Measurements from ENCODE around the gene AIFM3.

AIFM3 gene

DNA sequence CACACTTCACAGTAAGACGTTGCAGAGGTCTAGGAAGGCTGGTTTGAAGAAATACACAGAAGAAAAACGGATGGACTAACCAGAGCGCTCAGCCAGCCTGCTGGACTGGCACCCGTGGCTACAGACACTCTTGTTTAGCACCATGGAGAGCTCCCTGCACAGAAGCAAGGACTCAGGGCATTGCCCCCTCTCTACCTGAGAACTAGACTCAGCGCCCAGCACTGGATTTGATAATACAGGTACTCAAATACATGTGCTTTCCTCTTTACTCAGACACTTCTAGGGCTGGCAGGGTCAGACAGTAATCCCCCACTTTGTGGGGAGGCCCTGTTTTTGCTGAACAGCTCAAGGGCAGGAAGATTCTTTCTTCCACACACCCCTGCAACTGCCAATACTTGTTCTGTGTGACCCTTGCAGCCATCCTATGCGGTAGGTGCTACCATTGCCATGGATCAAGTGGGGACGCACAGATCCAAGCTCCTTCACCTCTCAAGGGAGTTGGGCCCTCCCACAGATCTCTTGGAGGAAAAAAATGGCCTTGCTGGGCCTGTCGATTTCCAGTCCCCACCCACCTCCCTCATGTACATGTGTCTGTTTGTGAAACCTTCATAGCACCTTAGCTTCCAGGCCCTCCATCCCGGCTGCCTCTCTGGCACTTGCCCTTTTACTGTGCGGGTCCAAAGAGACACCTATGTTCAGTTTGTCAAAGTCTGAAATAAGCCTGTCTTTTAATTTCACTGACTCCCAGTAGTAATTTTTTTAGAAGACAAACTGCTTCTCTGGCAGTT is 42.8 kb downstream of the AIFM3 start:
- DNase-seq (ENCODE audit: low read depth), result no peak

DNA sequence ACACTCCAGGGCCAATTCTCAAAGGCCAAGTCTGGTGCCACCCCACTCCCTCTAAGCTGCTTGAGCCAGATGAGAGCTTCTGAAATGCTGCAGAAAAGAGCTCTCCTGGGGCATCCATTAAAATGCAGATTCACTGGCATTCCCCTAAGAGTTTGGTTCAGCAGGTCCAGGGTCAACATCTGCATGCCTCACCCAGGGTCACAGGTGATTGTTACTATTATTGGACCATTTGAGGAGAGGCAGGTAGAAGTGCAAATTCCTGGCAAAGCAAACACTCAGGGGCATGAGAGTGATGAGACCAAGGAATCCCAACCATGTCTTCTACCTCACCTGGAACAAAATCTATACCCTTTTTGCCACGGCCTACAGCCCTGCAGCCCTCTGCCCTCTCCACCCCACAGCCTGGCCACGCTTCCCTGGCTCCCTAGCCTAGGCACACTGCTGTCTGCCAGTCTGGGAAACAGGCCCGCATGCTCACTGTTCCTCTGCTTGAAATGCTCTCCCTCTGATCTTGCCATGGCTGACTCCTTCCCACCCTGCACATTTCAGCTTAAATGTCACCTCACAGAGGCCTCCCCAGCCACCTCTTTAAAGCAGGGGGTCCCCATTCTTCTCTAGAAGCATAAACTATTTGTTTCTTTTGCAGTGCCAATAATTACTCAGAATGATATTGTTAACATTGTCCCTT is 43.5 kb downstream of the AIFM3 start:
- no peak for DNase-seq (ENCODE audit: low read depth)

DNA sequence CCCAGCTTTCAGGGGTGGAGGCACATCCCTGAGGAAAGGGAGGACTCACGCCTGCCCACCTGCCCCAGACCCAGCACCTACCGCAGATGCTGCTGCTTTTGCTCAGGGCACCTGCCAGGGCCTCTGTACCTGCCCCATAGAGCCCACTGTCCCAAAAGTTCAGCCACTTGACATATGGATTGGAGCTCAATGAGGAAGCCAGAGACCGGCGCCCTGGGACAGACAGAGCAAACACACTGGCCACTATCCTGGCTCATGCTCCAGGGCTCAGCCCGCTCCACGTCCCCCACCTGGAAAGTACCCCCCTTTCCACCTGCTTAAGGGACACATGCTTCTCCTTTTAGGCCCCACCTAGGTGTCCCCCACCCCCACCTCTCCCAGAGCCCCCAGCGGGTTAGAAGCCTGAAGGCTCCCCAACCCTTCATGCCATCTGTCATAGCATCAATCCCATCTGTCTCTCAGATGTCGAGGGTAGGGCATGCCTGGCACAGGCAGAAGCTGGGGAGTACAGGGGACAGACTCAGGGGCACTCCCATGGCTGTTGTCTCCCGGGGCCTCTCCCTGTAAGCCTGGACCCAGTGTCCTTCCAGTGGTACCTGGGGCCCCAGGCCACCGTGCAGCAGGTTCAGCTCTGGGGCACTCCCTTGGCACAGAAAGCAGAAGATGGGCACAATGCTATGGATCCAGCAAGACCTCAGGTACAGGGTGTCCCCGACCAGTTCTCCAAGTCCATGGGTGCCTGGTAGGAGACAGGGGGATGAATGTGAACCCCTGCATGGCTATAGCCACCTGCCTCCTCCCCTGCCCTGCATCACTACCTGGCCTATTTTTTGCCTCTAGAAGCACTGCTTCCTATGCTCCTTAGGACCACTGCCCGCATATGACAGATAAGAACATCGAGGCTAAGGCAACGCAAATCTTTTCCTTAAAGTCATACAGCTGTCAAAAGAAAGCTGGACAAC is 45.7 kb downstream of the AIFM3 start:
- DNase-seq (ENCODE audit: low read depth), result no peak

DNA sequence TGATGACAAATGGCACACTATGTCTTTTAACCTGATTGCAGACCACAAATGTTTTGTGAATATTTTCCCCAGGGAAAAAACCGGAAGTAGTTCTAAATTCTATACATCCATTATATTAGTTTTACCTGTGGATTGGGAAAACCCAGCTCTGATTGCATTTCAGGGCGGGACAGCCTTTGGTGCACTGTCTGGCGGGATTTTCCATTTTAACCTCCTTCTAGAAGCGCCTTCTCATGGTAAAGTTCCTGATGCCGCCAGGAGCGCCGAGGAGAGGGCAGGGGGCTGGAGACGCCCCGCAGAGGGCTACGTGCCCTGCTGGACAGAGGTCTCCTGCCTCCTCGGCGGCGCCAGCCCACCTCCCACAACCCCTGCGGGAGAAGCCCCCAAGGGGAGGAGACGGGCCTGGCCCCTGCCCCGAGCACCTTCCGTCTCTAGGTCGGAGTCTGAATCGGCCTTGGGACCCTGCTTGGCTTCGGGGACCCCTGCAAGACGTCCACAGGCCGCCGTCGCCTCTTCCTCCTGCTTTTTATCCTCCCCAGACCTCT is 46.7 kb downstream of the AIFM3 start:
- DNase-seq (ENCODE audit: low read depth), result no peak

DNA sequence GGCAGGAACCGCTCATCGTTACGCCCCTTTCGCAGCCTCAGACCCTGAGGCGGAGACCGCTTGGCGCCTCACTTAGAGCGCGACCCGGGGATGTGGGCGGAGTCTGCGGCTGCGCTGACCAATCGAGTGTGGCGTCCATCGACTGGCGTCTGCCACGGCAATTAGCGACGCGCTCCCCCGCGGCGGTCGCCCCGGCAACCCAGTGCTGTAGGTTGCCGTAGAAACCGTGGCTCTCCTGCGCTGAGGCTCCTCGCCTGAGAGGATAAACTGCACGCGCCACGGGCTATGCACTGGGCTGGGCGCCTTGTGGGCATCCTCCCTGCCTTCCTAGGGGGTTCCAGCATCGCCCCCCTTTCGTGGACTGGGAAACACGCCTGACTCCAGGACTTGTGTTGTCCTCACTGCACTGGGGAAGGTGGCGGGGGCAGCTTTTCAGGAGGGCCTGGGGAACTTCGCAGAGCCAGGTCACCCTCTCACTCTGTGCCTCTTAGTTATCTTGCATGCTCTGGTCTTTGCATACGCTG is 47.2 kb downstream of the AIFM3 start:
- no peak for DNase-seq (ENCODE audit: low read depth)

DNA sequence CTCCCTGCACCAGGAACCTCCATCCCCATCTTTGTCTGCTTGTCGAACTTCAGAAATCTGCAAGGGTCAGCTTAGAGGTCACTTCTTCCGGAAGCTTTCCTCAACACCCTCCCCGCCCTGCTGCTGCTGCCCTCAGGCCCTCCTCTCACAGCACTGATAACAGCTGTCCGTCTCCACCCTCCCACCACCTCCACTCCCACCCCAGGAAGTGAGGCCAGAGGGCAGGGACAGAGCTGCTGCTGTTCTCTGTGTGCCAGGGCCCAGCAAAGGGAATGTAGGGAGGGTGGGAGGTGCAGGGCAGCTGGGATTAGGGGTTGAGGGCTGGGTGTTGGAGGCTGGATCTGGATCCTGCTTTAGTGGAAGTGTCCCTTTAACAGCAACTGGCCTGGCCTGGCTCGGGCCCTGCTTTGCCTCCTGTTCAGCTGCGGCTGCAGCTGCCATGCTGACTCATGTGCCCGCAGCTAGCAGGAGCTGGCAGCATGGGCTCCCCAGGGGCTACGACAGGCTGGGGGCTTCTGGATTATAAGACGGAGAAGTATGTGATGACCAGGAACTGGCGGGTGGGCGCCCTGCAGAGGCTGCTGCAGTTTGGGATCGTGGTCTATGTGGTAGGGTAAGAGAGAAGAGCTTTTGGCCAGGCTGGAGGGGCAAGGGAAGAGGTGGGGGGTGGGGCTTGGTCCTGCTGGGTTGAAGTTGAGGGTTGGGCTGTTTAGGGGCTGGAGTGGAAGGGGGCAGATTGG is 47.8 kb downstream of the AIFM3 start, which contains the start of gene P2RX6:
TSS of gene P2RX6 (plus strand) at position 440 of the 740 bp plus-strand sequence. CDS start at position 450, 10 bp downstream.
- DNase-seq (ENCODE audit: low read depth), result no peak

DNA sequence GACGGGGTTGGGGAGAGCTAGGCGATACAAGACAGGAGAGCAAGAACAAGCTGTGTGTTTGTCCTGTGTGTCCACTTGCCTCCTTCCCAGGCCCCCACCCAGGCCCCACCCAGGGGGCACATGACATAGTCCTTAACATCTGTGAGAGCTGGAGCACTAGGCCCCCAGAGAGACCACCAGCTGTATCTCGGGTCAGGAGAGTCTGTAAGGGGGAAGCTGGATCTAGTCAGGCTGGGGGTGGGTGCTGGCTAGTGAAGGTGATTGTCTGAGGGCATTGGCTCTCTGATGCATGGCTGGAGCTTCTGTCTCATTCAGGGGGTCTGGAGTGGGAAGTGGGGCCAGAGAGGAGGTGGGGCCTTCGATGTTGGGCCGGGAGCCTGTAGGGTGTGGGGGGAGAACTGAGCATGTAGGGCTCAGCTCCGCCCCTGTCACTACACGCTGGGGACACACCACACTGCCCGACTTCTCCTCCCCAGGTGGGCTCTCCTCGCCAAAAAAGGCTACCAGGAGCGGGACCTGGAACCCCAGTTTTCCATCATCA is 48.5 kb downstream of the AIFM3 start:
- no peak for DNase-seq (ENCODE audit: low read depth)

DNA sequence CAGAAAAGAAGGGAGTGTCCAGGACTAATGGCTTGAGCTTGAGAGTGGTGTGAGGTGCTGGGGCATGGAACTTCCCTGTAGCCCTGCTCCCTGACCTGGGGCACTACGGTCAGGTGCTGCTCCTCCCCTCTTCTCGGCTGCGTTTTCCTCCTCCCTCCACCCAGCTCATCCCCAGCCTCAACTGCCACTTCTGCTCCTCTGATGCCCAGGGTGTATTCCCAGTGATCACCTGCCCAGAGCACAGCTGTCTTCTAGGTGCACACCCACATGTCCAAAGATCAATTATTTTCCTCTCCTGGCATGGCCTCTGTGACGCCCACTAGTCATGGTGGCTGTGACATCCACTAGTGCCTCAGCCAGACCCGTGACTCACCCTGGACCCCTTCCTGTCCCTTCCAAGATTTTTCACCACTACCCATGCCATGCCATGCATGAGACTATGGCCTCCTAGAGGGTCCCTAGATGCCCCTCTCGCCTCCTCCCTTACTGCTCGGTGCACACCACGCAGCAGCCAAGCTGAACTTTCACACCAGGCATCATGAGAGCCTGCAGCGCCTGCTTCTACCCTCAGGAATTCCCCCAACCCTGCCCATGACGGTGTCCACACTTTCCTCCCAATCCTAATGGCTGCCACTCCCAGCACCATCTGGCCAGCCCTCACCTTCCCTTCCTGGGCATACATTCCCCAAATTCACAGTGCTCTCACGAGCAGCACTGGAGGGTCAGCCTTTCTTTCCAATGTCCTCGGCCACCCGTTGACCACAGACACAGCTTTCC is 49.8 kb downstream of the AIFM3 start:
- DNase-seq (ENCODE audit: low read depth), result no peak

DNA sequence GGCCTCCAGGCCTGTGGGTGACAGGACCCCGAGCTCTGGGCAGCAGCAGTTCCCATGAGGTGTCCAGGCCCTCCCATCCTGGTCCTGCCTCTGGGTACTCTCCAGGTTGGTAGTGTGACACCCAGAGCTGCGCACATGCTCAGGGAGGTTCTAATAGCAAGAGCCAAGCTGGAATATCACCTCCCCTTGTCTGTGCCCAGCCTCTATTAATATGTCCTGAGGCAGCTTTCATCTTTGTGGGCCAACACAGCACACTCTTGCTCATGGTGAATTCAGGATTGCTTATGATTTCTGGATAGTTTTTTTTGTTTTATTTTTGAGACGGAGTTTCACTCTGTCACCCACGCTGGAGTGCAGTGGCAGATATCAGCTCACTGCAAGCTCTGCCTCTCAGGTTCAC is 51.3 kb downstream of the AIFM3 start:
- DNase-seq (ENCODE audit: low read depth), result no peak

DNA sequence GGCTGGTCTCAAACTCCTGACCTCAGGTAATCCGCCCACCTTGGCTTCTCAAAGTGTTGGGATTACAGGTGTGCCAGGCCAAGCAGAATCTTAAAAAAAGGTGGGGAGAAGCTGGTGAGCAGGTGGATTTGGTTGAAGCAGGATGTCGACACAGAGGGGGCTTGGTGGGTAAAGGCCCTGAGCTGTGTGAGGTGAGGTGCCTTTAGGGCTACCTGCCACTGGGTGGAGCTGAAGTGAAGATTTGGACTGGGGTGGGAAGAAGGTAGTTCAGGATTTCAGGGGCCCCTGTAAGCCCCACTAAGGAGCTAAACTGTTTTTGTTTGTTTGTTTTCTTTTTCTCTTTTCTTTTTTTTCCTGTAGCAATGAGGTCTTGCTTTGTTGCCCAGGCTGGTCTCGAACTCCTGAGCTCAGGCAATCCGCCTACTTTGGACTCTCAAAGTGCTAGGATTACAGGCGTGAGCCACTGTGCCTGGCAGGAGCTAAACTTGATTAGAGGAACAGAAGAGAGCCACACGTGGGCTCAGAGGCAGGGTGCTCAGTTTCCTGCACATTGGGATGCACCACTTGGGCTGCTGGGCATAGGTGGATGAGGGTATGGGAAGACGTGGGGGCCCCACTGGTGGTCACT is 53.9 kb downstream of the AIFM3 start:
- DNase-seq (ENCODE audit: low read depth), result no peak

DNA sequence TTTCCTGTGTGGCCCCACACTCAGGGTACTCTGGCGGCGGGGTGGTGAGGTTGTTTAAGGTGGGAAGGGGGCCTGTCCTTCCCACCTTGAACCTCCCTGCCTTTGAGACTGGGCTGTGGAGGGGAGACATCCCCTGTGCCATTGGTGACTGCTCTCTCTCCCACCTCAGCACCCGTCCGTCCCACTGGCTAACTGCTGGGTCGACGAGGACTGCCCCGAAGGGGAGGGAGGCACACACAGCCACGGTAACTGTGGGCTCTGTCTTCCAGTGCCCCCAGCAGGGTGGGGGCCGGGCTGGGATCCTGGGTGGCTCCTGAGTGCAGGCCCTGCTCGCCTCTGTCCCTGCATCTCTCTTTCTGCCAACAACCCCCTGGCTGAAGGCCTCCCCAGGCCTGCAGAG is 55.5 kb downstream of the AIFM3 start:
- DNase-seq (ENCODE audit: low read depth), result no peak

DNA sequence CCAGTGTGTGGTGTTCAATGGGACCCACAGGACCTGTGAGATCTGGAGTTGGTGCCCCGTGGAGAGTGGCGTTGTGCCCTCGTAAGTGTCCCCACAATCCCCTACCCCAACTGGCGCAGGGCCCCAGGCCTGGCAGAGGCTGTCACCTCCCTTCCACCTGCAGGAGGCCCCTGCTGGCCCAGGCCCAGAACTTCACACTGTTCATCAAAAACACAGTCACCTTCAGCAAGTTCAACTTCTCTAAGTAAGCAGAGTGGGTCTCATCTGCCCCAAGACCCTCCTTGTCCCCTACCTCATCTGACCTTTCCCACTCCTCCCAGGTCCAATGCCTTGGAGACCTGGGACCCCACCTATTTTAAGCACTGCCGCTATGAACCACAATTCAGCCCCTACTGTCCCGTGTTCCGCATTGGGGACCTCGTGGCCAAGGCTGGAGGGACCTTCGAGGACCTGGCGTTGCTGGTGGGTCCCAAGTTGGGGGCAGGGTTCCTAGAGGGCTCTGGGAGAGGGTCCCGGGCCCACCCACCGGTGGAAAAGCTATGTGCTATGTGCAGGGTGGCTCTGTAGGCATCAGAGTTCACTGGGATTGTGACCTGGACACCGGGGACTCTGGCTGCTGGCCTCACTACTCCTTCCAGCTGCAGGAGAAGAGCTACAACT is 56.0 kb downstream of the AIFM3 start:
- no peak for DNase-seq (ENCODE audit: low read depth)

DNA sequence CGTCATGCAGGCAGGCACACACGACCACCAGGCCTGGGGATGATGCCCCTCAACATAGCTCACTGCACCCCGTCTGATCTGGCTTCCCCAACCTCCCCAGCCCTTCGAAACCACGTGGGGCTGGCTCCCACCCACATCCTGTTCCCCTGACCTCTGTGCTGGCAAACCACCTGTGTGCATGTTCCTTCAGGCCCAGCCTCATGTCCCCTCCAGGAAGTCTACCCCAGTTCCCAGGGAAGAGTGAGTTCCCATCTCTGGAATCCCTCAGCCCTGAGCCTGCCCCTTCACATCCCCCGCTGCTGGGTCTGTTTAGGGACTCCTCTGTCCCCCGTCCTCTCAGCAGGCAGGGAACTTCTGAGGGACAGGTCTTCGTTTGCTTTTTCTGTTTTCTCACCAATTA is 58.2 kb downstream of the AIFM3 start:
- no peak for DNase-seq (ENCODE audit: low read depth)

DNA sequence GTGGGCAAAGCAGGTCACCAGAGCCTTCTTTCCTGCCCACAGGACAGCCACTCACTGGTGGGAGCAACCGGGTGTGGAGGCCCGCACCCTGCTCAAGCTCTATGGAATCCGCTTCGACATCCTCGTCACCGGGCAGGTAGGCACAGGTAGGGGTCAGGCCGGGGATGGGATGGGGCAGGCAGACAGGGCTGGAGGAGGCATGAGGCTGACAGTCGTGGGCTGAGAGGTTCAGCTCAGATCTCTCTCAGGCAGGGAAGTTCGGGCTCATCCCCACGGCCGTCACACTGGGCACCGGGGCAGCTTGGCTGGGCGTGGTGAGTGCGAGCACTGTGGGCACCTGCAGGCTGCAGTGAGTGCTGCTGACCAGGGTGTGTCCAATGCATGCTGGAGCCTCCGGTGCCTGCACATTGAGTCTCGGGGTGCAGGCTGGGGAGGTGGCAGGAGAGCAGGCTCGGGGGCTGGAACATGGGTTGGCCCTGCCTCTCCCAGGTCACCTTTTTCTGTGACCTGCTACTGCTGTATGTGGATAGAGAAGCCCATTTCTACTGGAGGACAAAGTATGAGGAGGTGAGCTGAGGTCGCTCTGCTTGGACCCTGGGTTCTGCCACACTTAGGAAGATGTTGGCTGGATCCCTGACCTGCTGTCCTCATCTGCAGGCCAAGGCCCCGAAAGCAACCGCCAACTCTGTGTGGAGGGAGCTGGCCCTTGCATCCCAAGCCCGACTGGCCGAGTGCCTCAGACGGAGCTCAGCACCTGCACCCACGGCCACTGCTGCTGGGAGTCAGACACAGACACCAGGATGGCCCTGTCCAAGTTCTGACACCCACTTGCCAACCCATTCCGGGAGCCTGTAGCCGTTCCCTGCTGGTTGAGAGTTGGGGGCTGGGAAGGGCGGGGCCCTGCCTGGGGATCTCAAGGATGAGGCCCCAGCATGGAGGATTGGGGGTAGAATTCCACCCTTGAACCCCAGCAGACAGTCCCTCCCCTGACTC is 59.0 kb downstream of the AIFM3 start:
- DNase-seq (ENCODE audit: low read depth), result no peak

DNA sequence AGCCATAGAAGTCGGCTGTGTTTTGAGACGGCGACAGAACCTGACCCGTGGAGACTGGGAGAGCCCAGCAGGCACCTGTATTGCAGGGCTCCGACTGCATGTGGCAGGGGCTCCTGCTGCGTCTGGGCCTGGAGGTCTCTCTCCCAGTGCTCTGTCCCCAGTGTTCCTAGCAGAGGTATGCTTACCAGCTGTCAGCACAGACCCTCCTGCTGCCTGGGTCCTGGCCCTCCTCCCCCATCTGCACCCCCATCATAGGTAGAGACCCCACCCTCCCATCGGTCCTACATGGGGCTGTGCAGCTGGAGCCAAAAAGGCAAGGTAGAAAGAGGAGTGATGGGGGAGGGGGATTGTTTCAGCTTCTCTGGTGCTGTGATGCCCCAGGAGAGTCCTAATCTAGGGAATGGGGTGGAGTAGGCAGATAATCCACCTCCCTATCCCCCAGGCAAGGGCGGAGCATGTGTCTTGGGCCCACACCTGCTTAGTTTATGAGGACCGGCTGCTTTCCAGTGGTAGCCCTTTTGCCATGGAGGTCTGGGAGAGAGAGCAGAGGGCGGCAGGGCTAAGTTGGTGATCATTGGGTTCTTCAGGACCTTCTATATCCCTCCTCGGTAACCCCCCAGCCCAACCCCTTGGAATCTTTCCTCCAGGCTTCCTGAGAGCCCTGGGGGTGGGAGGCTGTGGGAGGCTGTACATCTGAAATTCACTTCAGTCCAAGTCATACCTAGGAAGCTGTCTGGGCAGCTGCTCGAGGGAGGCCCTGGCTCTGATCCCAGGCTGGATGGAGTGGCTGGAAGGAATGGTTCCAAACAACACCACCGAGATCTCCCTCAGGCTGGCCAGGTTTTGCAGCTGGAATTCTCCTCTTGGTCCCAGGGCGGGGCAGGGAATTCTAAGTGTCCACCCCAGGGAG is 60.0 kb downstream of the AIFM3 start:
- no peak for DNase-seq (ENCODE audit: low read depth)

All from HS-27A (cell line).